Pancreas (tissue), 10 donors: Measurements from ENCODE around the gene PHKB. TPM values are rescaled to one million over a fixed set of nuclear protein-coding genes. Genes with fewer than 3 reads are reported as not detected.

Experiments
- ATAC-seq, 4 donors: fragments of 200-7000 bp; cut with Tn5 transposase; one replicate each; pipeline versions ENCODE4 v1.8.0 to v1.9.1; 2020; ENCODE audit warnings: mild to moderate bottlenecking in 4 of 4, moderate library complexity in 4 of 4
- DNase-seq, 6 donors: peaks; one replicate each; pipeline ENCODE4 v3.0.0-alpha.2; 2020
- FAIRE-seq: peaks from 2 replicates; lab custom pipeline; 2012; peaks lifted over from hg19 to GRCh38; lab: Jason Lieb, UNC
- H3K27ac ChIP-seq, 4 donors: fragments of 200-600 bp; sonication (generic); 1 replicate in 3 of 4; 2 replicates in 1 of 4; pipeline versions ENCODE4 v1.5.0 to v1.8.0; 2020
- H3K27me3 ChIP-seq, 4 donors: fragments of 200-600 bp; one replicate each; pipeline ENCODE4 v1.8.0; 2021
- H3K36me3 ChIP-seq, 3 donors: fragments of 200-600 bp; sonication (generic) in 1 of 3; one replicate each; pipeline versions ENCODE4 v1.5.0 to v1.8.0; 2020 to 2021
- H3K4me1 ChIP-seq, 3 donors: fragments of 200-600 bp; one replicate each; pipeline ENCODE4 v1.8.0; 2021
- H3K4me3 ChIP-seq, 4 donors: fragments of 200-600 bp; sonication (generic) in 2 of 4; one replicate each; pipeline versions ENCODE4 v1.5.0 to v1.8.0; 2020 to 2021
- H3K9me3 ChIP-seq, 4 donors: fragments of 200-600 bp; one replicate each; pipeline ENCODE4 v1.8.0; 2021
- CTCF ChIP-seq, 4 donors: fragments of 200-600 bp; sonication (generic) in 3 of 4; IDR thresholded peaks; one replicate each; pipeline versions ENCODE4 v1.5.0 to v1.8.0; 2021; ENCODE audit warnings: antibody characterized with exemption in 4 of 4
- WGBS, 2 donors: extraction: QIAGEN DNeasy Blood & Tissue Kit; methylation state at CpG; one replicate each; pipeline ENCODE4 v1.1.7; 2013; 5-methylcytosine and 5-hydroxymethylcytosine counted together
- intact Hi-C, 3 donors: fragments of 100-400 bp; cut with DNase I; formaldehyde crosslinking; loops; one replicate each; pipeline versions ENCODE4 v1.11.1 to v1.14.2; 2022
- polyA plus RNA-seq, 2 donors: library from polyadenylated mRNA; stranded (reverse); fragments of 200-250 nt; gene quantifications; one replicate each; pipeline ENCODE4 v1.2.3, GENCODE V29; 2013
- total RNA-seq, 6 donors: library from RNA; stranded (reverse); fragmentation: NEBNext Ultra II Directional in 4 of 6; extraction: Animal tissue kit (Norgen Biotek cat#: 25700) in 4 of 6; gene quantifications; one replicate each; pipeline versions ENCODE4 v1.2.1 to v1.2.4, GENCODE V29; 2021 to 2023
- donor health status: healthy with polysubstance abuse.
- donor health status: DM: no; HTN: no; CAD: no; lungs with moderate emphysema.
- donor health status: DM: no; HTN: no; CAD: no.
- donor health status: control.
- donor health status: control.
- donor health status: Bipolar disorder and iron deficiency.
- donor health status: DM: yes; HTN: yes; CAD: no.
- donor health status: DM: no; HTN: no; CAD: no.
- donor health status: DM: no; HTN: no; CAD: no.
- donor health status: DM: yes; HTN: yes; CAD: no.

PHKB gene
- total and polyA plus RNA-seq, 8 donors: 13.3 to 46.4 (median 27.2) TPM

DNA sequence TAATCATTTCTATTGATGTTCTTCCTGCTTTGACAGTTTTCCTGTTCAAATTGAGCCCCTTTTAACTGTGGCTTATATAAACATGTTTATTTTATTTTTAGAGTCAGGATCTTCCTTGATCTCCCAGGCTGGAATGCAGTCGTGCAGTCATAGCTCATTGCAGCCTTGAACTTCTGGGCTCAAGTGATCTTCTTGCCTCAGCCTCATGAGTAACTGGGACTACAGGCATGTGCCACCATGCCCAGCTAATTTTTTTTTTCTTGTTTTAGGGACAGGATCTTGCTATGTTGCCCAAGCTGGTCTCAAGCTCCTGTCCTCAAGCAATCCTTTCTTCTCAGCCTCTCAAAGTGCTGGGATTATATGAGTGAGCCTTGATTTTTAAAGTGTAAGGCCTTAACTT, 14.7 kb downstream of the PHKB start:
- no peak overlapping the region for H3K27ac ChIP-seq
- no peak for FAIRE-seq

GRCh38 chr16:47476654-47477345, 15.7 kb downstream of the PHKB start:
- Histone ChIP-seq H3K4me3 (no peak overlapping the region), H3K4me1 (no peaks in the 10 kb centered on the region), H3K36me3 (no peaks in the 10 kb centered on the region), H3K27me3 (no peaks in the 10 kb centered on the region), H3K27ac (no peak overlapping the region), H3K9me3 (no peaks in the 10 kb centered on the region)
- DNase-seq (no peak), FAIRE-seq (no peak), ATAC-seq (no peak)
- intact Hi-C loops: no loop called here
- TF ChIP-seq CTCF (IDR thresholded peaks at IDR 0.05): no peak

More for the DNA sequence above, 14.7 kb downstream of the PHKB start:
- no peaks in the 10 kb centered on the region for H3K9me3 ChIP-seq
- no peak for ATAC-seq
- WGBS, 2 donors: 27 to 38% methylated on average over 1 of the region's 1 CpG
- H3K4me1 ChIP-seq: no peaks in the 10 kb centered on the region
- no peak overlapping the region for H3K4me3 ChIP-seq
- no peaks in the 10 kb centered on the region for H3K27me3 ChIP-seq
- TF ChIP-seq CTCF (IDR thresholded peaks at IDR 0.05): no peak
- no peaks in the 10 kb centered on the region for H3K36me3 ChIP-seq
- DNase-seq: no peak
- intact Hi-C loops: no loop called here

GRCh38 chr16:47477679-47478078, 16.5 kb downstream of the PHKB start:
- FAIRE-seq (no peak), ATAC-seq (no peak), DNase-seq (no peak)
- no peak overlapping the region for H3K4me3 ChIP-seq
- no peaks in the 10 kb centered on the region for H3K4me1 ChIP-seq
- no peak overlapping the region for H3K27ac ChIP-seq
- H3K36me3 ChIP-seq: no peaks in the 10 kb centered on the region
- TF ChIP-seq CTCF (IDR thresholded peaks at IDR 0.05): no peak
- H3K27me3 ChIP-seq: no peaks in the 10 kb centered on the region
- no peaks in the 10 kb centered on the region for H3K9me3 ChIP-seq
- 76 to 88% methylated on average over 1 of the region's 1 CpG for WGBS, 2 donors
- intact Hi-C loops: no loop called here

GRCh38 chr16:47480410-47480809, 19.3 kb downstream of the PHKB start:
- Histone ChIP-seq H3K27me3 (no peaks in the 10 kb centered on the region), H3K36me3 (no peaks in the 10 kb centered on the region), H3K27ac (no peak overlapping the region), H3K4me3 (no peak overlapping the region), H3K4me1 (no peaks in the 10 kb centered on the region), H3K9me3 (no peaks in the 10 kb centered on the region)
- intact Hi-C loops: no loop called here
- no peak for DNase-seq
- no peak for ATAC-seq
- WGBS, 2 donors: 96 to 98% methylated on average over 3 of the region's 3 CpGs
- no peak for FAIRE-seq
- TF ChIP-seq CTCF (IDR thresholded peaks at IDR 0.05): no peak

DNA sequence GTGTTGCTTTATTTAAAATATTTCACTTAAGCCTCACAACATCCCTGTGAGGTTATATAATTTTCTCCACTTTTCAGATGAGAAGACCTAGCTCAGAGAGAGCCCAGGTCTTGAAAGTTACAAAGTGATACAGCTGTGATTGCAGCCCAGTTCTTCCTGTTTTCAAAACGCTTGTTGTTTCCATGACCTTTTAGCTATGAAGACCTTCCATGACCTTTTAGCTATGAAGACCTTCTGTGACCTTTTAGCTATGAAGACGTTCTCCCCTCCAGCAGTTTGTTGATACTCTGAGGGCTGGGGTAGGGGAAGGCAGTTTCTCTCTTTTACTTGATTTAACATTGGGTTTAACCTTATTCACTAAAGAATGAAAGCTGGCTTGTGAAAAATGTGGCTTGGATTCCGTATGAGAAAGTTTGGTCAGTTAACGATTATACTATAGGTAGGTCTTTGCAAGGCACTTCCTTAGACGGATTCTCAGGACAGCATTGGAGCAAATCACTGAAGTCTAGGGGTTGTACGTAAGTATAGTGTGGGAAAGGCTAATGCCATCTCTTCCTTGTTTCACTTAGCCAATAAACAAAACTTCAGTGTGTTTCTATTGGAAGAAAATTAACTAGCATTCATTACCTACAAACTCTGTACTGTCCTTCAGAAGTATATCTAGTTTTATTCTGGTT, 20.7 kb downstream of the PHKB start:
- FAIRE-seq (no peak), ATAC-seq (no peak), DNase-seq (no peak)
- intact Hi-C loops: no loop called here
- Histone ChIP-seq H3K27me3 (no peaks in the 10 kb centered on the region), H3K36me3 (no peaks in the 10 kb centered on the region), H3K4me1 (no peaks in the 10 kb centered on the region), H3K27ac (no peak overlapping the region), H3K9me3 (no peaks in the 10 kb centered on the region), H3K4me3 (no peak overlapping the region)
- no peak for TF ChIP-seq CTCF (IDR thresholded peaks at IDR 0.05)
- WGBS, 2 donors: 87 to 90% methylated on average over 6 of the region's 6 CpGs
